ENCODE results near the gene IGFALS. TPM values are rescaled to one million over a fixed set of nuclear protein-coding genes. Genes with fewer than 3 reads are reported as not detected.

The IGFALS gene
- total RNA-seq, 1 experiment from 2014 or later: not detected

DNA sequence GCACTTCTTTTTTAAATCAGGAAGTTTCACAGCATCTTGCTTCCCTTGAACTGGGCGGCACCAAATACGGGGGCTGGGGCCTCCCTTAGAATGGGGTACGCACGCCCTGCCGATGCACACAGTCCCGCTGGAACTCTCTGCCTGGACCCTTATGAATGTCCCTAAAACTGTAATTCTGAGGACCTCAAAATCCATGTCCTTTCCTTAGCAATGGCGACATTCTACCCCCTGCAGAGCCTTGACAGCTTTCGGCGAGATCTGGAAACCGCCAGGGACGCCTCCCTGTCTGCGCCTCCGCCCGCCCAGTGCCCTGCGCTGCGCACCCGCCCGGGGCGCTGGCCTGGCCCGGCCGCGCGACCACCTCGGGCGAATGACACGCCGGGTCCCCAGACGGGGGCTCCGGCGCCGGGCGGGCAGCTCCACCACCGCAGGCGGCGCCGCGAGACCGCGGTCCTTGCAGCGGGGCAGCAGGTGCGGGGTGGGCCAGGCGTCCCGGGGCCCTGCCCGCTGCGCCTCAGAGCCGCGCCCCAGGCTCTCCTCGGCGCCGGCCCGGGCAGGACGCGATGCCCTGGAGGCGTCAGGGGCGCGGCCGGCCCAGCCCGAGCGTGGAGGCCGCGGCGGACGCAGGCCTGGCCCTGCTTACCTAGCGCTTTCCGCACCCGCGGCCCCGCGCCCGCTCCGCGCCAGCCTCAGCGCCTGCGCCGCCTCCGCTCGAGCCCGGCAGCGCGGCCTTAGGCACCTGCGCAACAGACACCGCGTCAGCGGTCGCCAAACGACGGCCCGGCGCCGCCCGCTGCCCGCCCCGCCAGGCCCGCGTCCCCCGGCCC, 32.6 kb upstream of the IGFALS start:
- H3K4me1 ChIP-seq (replicated peaks; ENCODE audit: insufficient read depth): peaks cover 28% of the 10 kb centered on the region
- no peak overlapping the region; the same call in 1 of the 2 replicates for H2AFZ ChIP-seq
- no peak overlapping the region for H3K27ac ChIP-seq
- H3K9me3 ChIP-seq (ENCODE audit: insufficient read depth, low read depth): no peaks in the 10 kb centered on the region
- H3K9me2 ChIP-seq (ENCODE audit: insufficient read depth): no peaks in the 10 kb centered on the region
- BruUV-seq (replicated peaks): no TSS peak
- ChIA-PET POLR2A (ENCODE audit: unreplicated experiment) (no interaction called here), CTCF (no interaction called here)
- H3K4me2 ChIP-seq: peak overlapping the region; percentile 94
- peaks cover 41% of the 10 kb centered on the region for H3K79me2 ChIP-seq (ENCODE audit: low read depth)
- H3K4me3 ChIP-seq: peak overlapping the region; percentile 74; the same call in 1 of the 2 replicates
- peaks cover 18% of the 10 kb centered on the region; the same call in 1 of the 2 replicates for H4K20me1 ChIP-seq (ENCODE audit: insufficient read depth)
- TF ChIP-seq CTCF (conservative IDR thresholded peaks at IDR 0.05) (no peak), EZH2 (IDR thresholded peaks at IDR 0.05; ENCODE audit: low read depth) (no peak)
- no peaks in the 10 kb centered on the region for H3K36me3 ChIP-seq (ENCODE audit: low read depth)
- intact Hi-C loops (cut with micrococcal nuclease; ENCODE audit: unreplicated experiment): no loop called here
- H3F3A ChIP-seq (ENCODE audit: insufficient read depth, low read depth): peaks cover 28% of the 10 kb centered on the region; the same call in 1 of the 2 replicates
- H3K27me3 ChIP-seq (ENCODE audit: insufficient read depth, low read depth): no peaks in the 10 kb centered on the region
- no peak for DNase-seq

DNA sequence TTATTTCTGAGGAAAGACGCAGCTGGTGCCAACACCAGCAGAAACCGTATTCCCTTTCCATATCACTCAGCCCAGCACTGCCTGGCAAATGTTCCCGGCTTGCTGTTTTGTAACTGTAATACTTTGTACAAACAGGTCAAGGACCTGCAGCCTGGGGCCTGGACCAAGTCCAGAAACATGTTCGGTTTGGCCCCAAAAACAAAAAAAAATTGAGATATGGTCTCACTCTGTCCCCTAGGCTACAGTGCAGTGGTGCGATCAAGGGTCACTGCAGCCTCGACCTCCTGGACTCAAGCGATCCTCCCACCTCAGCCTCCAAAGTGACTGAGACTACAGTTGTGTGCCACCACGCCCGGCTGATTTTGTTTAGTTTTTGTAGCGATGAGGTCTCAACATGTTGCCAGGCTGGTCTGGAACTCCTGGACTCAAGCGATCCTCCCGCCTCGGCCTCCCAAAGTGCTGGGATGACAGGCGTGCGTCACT, 31.9 kb upstream of the IGFALS start:
- H3K4me2 ChIP-seq: peak overlapping the region; percentile 94
- no peak overlapping the region for H3K27ac ChIP-seq
- ChIA-PET CTCF (no interaction called here), POLR2A (ENCODE audit: unreplicated experiment) (interaction anchor here (0.6 kb wide), 1 partner anchor 79 kb away, joined by 3 read pairs; no protein-coding TSS in a partner anchor)
- H3K27me3 ChIP-seq (ENCODE audit: insufficient read depth, low read depth): no peaks in the 10 kb centered on the region
- intact Hi-C loops (cut with micrococcal nuclease; ENCODE audit: unreplicated experiment): no loop called here
- peak overlapping the region; percentile 74; the same call in 1 of the 2 replicates for H3K4me3 ChIP-seq
- TF ChIP-seq CTCF (conservative IDR thresholded peaks at IDR 0.05): no peak
- TF ChIP-seq EZH2 (IDR thresholded peaks at IDR 0.05; ENCODE audit: low read depth): no peak
- H3K9me2 ChIP-seq (ENCODE audit: insufficient read depth): no peaks in the 10 kb centered on the region
- peaks cover 14% of the 10 kb centered on the region; the same call in 1 of the 2 replicates for H4K20me1 ChIP-seq (ENCODE audit: insufficient read depth)
- BruUV-seq (replicated peaks): TSS peak; percentile 60
- H3K4me1 ChIP-seq (replicated peaks; ENCODE audit: insufficient read depth): peaks cover 28% of the 10 kb centered on the region
- no peaks in the 10 kb centered on the region for H3K9me3 ChIP-seq (ENCODE audit: insufficient read depth, low read depth)
- DNase-seq: no peak
- no peaks in the 10 kb centered on the region for H3K36me3 ChIP-seq (ENCODE audit: low read depth)
- peaks cover 40% of the 10 kb centered on the region for H3K79me2 ChIP-seq (ENCODE audit: low read depth)
- H2AFZ ChIP-seq: no peak overlapping the region; the same call in 1 of the 2 replicates
- peaks cover 24% of the 10 kb centered on the region; the same call in 1 of the 2 replicates for H3F3A ChIP-seq (ENCODE audit: insufficient read depth, low read depth)

GRCh38 chr16:1823821-1824220, 30.3 kb upstream of the IGFALS start:
- peaks cover 13% of the 10 kb centered on the region for H3K4me1 ChIP-seq (replicated peaks; ENCODE audit: insufficient read depth)
- TF ChIP-seq CTCF (conservative IDR thresholded peaks at IDR 0.05): no peak; the same call in 1 of the 2 replicates
- TF ChIP-seq EZH2 (IDR thresholded peaks at IDR 0.05; ENCODE audit: low read depth): no peak
- peak in 1 of 2 experiments; percentile 54 for DNase-seq
- no peaks in the 10 kb centered on the region for H3K36me3 ChIP-seq (ENCODE audit: low read depth)
- H3K9me3 ChIP-seq (ENCODE audit: insufficient read depth, low read depth): no peaks in the 10 kb centered on the region
- no peaks in the 10 kb centered on the region for H4K20me1 ChIP-seq (ENCODE audit: insufficient read depth)
- H3F3A ChIP-seq (ENCODE audit: insufficient read depth, low read depth): peaks cover 14% of the 10 kb centered on the region; the same call in 1 of the 2 replicates
- CTCF ChIA-PET: interaction anchor here (0.7 kb wide), 1 partner anchor 383 kb away, joined by 6 read pairs; no protein-coding TSS in a partner anchor
- peaks cover 24% of the 10 kb centered on the region for H3K79me2 ChIP-seq (ENCODE audit: low read depth)
- intact Hi-C loops (cut with micrococcal nuclease; ENCODE audit: unreplicated experiment): no loop called here
- POLR2A ChIA-PET (ENCODE audit: unreplicated experiment): no interaction called here
- no peak overlapping the region for H3K4me3 ChIP-seq
- no peak overlapping the region for H3K4me2 ChIP-seq
- no peak overlapping the region for H2AFZ ChIP-seq
- no TSS peak for BruUV-seq (replicated peaks)
- H3K27me3 ChIP-seq (ENCODE audit: insufficient read depth, low read depth): no peaks in the 10 kb centered on the region
- no peak overlapping the region for H3K27ac ChIP-seq
- H3K9me2 ChIP-seq (ENCODE audit: insufficient read depth): no peaks in the 10 kb centered on the region
